ENCODE measurements around the gene CELA1. TPM values are rescaled to one million over a fixed set of nuclear protein-coding genes. Genes with fewer than 3 reads are reported as not detected.

CELA1 gene
- polyA plus RNA-seq, 2 of the 4 experiments (the other 2 are of a cell fraction) = not detected

DNA sequence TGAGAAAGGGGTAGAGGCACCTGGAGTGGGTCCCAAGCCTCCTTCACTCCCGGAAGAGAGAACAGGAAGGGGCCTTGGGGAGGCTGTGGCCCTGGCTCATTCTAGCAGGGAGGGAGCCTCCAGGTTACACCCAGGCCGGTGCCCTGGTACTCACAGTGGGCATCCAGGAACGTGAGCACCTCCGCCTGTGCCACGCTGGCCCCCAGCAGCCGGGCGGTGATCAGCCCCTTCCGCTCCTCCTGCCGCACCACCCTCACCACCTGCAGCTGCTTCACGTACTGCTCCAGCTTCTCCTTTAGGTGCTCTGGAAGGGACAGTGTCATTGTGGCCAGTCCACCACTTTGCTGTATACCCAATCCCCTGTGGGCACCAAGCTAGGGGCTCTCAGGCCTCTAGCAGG lies 18.8 kb upstream of the CELA1 start:
- ChIA-PET POLR2A (no interaction called here), CTCF (interaction anchor here (0.6 to 1.9 kb wide), 4 partner anchors 10 to 13 kb away, joined by 3 to 6 read pairs (median 4); no protein-coding TSS in a partner anchor)
- TF ChIP-seq, protein P1, sequence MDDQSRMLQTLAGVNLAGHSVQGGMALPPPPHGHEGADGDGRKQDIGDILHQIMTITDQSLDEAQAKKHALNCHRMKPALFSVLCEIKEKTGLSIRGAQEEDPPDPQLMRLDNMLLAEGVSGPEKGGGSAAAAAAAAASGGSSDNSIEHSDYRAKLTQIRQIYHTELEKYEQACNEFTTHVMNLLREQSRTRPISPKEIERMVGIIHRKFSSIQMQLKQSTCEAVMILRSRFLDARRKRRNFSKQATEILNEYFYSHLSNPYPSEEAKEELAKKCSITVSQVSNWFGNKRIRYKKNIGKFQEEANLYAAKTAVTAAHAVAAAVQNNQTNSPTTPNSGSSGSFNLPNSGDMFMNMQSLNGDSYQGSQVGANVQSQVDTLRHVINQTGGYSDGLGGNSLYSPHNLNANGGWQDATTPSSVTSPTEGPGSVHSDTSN (IDR thresholded peaks at IDR 0.05) = no peak
- no peak for TF ChIP-seq CHD4 (IDR thresholded peaks at IDR 0.05; ENCODE audit: borderline replicate concordance)
- TF ChIP-seq, protein P2, sequence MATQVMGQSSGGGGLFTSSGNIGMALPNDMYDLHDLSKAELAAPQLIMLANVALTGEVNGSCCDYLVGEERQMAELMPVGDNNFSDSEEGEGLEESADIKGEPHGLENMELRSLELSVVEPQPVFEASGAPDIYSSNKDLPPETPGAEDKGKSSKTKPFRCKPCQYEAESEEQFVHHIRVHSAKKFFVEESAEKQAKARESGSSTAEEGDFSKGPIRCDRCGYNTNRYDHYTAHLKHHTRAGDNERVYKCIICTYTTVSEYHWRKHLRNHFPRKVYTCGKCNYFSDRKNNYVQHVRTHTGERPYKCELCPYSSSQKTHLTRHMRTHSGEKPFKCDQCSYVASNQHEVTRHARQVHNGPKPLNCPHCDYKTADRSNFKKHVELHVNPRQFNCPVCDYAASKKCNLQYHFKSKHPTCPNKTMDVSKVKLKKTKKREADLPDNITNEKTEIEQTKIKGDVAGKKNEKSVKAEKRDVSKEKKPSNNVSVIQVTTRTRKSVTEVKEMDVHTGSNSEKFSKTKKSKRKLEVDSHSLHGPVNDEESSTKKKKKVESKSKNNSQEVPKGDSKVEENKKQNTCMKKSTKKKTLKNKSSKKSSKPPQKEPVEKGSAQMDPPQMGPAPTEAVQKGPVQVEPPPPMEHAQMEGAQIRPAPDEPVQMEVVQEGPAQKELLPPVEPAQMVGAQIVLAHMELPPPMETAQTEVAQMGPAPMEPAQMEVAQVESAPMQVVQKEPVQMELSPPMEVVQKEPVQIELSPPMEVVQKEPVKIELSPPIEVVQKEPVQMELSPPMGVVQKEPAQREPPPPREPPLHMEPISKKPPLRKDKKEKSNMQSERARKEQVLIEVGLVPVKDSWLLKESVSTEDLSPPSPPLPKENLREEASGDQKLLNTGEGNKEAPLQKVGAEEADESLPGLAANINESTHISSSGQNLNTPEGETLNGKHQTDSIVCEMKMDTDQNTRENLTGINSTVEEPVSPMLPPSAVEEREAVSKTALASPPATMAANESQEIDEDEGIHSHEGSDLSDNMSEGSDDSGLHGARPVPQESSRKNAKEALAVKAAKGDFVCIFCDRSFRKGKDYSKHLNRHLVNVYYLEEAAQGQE (IDR thresholded peaks at IDR 0.05) = no peak
- Histone ChIP-seq H3K27ac (no peak overlapping the region), H3K4me1 (no peaks in the 10 kb centered on the region; the same call in 2 of the 3 replicates), H3K4me2 (no peak overlapping the region), H3K9me3 (no peaks in the 10 kb centered on the region), H3K4me3 (no peak overlapping the region)
- ATAC-seq (no peak), FAIRE-seq (no peak), DNase-seq (ENCODE audit: low read depth in 1 of 2, low spot score in 1 of 2) (no peak)
- 91% methylated on average over 10 of the region's 10 CpGs for WGBS (ENCODE audit: missing lambda C conversion rate)

DNA sequence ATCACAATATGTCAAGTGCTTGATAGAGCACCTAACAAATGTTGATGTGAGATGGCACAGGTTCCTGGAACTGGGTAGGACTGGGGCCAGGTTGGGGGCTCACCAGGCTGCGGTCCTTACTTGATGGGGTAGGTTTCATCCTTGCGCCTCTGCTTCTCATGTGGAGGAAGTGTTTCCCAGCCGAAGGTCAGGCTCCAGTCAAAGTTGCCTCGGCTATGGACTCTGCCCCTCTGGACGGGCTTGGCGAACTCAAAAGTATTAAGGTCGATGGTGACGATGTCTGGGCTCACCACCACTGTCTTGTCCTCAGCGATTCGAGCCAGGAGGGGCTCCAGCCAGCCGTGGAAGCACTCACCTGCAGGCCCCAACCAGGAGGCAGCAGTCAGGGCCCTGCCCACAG lies 17.5 kb upstream of the CELA1 start:
- DNase-seq (ENCODE audit: low read depth in 1 of 2, low spot score in 1 of 2) (no peak), ATAC-seq (no peak), FAIRE-seq (no peak)
- Histone ChIP-seq H3K9me3 (no peaks in the 10 kb centered on the region), H3K4me3 (no peak overlapping the region), H3K4me2 (no peak overlapping the region), H3K4me1 (no peaks in the 10 kb centered on the region), H3K27ac (no peak overlapping the region)
- ChIA-PET CTCF (interaction anchor here (0.9 kb wide), 1 partner anchor 12 kb away, joined by 3 read pairs; no protein-coding TSS in a partner anchor), POLR2A (no interaction called here)
- TF ChIP-seq MAZ (IDR thresholded peaks at IDR 0.05; ENCODE audit: borderline replicate concordance, low read depth, low read length) (no peak), MYC (IDR thresholded peaks at IDR 0.05; ENCODE audit: borderline replicate concordance, low read length) (no peak)
- WGBS (ENCODE audit: missing lambda C conversion rate) = 71% methylated on average over 9 of the region's 11 CpGs

DNA sequence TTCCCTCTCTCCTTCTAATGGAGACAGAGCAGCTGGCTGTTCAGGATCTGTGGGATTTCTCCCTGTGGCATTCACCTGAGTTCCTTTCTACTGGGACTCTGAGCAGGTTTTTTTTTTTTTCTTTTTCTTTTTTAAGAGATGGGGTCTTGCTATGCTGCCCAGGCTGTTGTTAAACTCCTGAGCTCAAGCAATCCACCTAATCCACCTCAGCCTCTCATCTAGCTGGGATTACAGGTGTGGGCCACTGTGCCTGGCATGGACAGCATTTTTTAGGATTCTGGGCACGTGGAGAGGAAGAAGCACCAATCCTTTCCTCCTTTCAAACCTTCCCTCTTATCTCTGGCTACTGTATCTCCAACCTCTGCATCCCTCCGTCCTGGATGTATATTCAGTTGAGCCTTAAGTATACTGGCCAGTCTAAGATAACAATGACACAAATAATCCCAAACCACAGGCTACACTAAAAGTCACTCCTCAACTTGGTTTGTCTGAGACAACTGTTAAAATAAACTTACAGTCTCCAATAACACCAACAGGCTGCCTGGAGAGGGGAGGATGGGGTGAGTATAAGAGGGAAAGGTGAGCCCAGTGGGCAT lies 16.4 kb upstream of the CELA1 start:
- TF ChIP-seq KDM5A (IDR thresholded peaks at IDR 0.05) (no peak), CBX8 (IDR thresholded peaks at IDR 0.05) (no peak), KDM1A (IDR thresholded peaks at IDR 0.05; ENCODE audit: low read depth) (no peak), MAZ (IDR thresholded peaks at IDR 0.05; ENCODE audit: borderline replicate concordance, low read depth, low read length) (no peak), TP53 (CRISPR knock-in tag; IDR thresholded peaks at IDR 0.05) (no peak), RAD21 (conservative IDR thresholded peaks at IDR 0.05 in 1 of 2, IDR thresholded peaks at IDR 0.05 in 1 of 2) (no peak), MAFK (IDR thresholded peaks at IDR 0.05; ENCODE audit: partially characterized antibody) (no peak), GATA3 (IDR thresholded peaks at IDR 0.05; ENCODE audit: borderline replicate concordance) (no peak), EHMT2 (IDR thresholded peaks at IDR 0.05; ENCODE audit: low read depth) (no peak), POLR2A (IDR thresholded peaks at IDR 0.05; ENCODE audit: low read length) (no peak), HOXB5 (CRISPR knock-in tag; IDR thresholded peaks at IDR 0.05) (no peak), CEBPB (IDR thresholded peaks at IDR 0.05) (no peak), RCOR1 (IDR thresholded peaks at IDR 0.05; ENCODE audit: low read depth, low read length) (no peak)
- TF ChIP-seq, protein P2 (IDR thresholded peaks at IDR 0.05) = no peak
- TF ChIP-seq, protein P3, sequence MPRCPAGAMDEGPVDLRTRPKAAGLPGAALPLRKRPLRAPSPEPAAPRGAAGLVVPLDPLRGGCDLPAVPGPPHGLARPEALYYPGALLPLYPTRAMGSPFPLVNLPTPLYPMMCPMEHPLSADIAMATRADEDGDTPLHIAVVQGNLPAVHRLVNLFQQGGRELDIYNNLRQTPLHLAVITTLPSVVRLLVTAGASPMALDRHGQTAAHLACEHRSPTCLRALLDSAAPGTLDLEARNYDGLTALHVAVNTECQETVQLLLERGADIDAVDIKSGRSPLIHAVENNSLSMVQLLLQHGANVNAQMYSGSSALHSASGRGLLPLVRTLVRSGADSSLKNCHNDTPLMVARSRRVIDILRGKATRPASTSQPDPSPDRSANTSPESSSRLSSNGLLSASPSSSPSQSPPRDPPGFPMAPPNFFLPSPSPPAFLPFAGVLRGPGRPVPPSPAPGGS (IDR thresholded peaks at IDR 0.05) = no peak
- TF ChIP-seq, protein P4, sequence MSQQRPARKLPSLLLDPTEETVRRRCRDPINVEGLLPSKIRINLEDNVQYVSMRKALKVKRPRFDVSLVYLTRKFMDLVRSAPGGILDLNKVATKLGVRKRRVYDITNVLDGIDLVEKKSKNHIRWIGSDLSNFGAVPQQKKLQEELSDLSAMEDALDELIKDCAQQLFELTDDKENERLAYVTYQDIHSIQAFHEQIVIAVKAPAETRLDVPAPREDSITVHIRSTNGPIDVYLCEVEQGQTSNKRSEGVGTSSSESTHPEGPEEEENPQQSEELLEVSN (IDR thresholded peaks at IDR 0.05; ENCODE audit: borderline replicate concordance, low read depth) = no peak
- Histone ChIP-seq H3K4me2 (no peak overlapping the region), H3K27ac (no peak overlapping the region), H3K4me1 (no peaks in the 10 kb centered on the region), H3K9me3 (no peaks in the 10 kb centered on the region), H3K4me3 (no peak overlapping the region)
- ChIA-PET POLR2A (no interaction called here), CTCF (interaction anchor here (0.6 to 2.3 kb wide), 8 partner anchors 9 to 185 kb away, joined by 3 to 8 read pairs (median 4); partner anchors contain the start of genes GALNT6 and SMAGP)
- no peak for FAIRE-seq
- no peak for ATAC-seq
- no peak for DNase-seq (ENCODE audit: low read depth in 1 of 2, low spot score in 1 of 2)
- 56% methylated on average over 2 of the region's 2 CpGs for WGBS (ENCODE audit: missing lambda C conversion rate)

Measured in A549 (cell line).